ENCODE measurements around the gene TAF5L. TPM values are rescaled to one million over a fixed set of nuclear protein-coding genes. Genes with fewer than 3 reads are reported as not detected.
"Not testable (repeated sequence)": the region's sequence is repeated elsewhere in the genome, so short reads cannot be mapped to it uniquely, and the experiment has no call there.

The TAF5L gene
- total RNA-seq, 1 donor from 2014 or later, result 28.2 TPM

GRCh38 chr1:229642376-229642775 lies 16.5 kb upstream of the TAF5L start:
- no peak for DNase-seq

- DNase-seq, result no peak
These were observed 15.4 kb upstream of the TAF5L start for GRCh38 chr1:229641306-229641705.

GRCh38 chr1:229640455-229640854 lies 14.5 kb upstream of the TAF5L start:
- DNase-seq, result no peak

- no peak for DNase-seq
These were observed 11.8 kb upstream of the TAF5L start for GRCh38 chr1:229637746-229638145.

DNA sequence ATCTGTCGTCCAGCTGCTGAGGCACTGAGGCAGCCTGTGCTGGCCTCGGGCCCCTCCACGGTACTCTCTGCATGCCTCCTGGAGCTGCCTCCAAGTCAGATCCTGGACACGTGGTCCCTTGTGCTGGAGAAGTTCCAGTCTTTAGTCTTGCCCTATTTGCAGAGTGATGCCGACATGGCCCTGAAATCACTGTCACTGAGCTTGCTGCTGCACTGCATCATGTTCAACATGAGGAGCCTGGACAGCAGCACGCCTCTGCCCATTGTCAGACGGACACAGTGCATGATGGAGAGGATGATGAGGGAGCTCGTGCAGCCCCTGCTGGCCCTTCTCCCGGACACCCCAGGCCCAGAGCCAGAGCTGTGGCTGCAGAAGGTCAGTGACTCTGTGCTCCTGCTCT lies 10.1 kb upstream of the TAF5L start:
- DNase-seq, result no peak

DNA sequence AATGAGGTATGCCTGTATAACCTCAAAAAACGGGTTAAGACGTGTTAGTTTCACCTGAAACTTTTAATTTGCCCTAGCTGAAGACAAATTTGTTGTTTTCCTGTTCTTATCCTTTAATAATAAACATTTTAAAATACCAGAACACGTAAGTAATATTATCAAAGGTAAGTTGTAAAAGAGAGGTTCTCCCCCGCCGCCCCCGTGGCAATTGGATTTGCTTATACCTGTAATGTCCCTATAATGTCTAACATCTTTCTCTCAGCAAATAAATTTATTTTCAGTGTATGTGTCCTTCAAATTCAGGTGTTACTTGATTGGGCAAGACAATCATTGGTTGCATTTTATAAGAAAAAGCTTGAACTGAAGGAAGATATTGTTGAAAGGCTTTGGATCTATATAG lies 6.0 kb upstream of the TAF5L start:
- no peak for DNase-seq

- DNase-seq, result no peak
These were observed 5.2 kb upstream of the TAF5L start for GRCh38 chr1:229631148-229631547.

DNA sequence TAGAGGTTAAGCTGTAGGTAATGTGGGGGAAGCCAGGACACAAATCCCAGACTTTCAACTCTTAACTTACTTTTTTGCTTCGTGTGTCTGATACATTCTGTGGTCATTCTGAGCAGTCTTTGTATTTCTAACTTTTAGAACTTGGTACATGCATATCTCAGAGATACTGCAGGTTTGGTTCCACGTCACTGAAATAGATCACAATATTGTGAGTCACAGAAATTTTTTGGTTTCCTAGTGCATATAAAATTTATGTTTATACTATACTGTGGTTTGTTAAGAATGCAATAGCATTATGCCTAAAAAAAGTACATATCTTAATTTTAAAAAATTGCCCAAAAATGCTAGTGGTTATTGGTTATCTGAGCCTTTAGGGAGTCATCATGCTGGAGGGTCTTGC lies 3.3 kb upstream of the TAF5L start:
- no peak for DNase-seq

- DNase-seq, result no peak
These were observed 1.1 kb upstream of the TAF5L start for GRCh38 chr1:229627003-229627402.

DNA sequence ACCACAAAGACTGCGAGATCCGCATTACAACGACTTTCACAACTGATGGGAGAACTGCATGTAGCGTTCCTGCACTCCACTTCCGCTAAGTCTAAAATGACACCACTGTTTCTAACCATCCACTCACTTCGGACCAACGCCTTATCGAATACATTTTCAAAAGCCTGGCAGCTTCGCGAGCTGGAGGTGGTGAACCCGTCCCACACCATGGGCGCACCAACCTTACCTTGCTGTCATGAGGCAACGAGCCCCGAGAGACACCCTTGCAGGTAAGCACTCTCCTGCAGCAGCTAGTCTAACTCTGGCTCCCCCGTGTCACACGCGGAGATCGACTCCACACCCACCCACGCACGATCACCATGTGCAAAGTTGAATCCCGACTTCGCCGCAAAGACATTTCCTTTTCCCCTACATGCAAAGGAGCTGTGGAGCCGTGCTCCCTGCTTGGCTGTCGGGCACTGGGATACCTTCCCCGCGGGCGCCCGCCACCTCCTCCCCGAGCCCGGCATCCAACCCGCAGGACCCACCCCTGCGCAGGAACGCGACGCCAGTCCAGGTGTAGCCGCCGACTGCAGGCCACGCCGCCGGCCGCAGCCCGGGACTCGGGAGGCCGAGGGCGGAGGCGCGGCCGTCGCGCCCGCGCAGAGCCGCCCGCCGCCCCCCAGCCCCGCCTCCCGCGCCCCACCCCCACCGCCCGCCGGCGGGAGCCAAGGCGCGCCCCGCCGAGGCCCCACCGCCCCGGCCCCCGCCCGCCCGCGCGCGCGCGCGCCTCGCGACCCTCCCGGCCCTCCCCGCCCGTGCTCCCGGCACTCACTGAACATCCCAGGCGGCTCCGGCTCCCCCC lies 629 bp downstream of the TAF5L start:
- peak; percentile 46 for DNase-seq

DNA sequence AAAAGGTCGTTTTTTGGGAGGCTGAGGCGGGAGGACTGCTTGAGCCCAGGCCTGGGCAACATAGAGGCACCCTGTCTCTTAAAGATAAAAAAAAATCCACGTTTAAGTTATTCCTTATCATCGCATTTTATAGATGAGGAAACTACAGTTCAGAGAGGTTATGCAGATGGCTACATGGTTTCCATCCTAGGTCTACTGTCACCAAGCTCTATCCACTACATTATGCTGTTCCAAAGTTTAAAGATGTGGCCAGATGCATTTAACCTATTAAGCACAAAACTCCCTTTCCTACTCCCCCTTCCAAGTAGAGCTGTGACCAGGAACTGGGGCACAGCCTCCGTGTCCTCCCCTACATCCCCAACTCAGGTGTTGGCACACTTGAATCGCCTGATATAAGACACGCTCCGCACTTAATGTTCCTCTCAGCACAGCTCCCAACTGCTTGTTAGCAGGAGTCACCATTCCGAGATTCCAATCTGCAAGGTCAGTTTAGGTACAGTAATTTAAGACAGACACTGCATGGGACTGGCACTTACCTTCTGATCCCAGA lies 1.3 kb downstream of the TAF5L start:
- DNase-seq, result no peak

DNA sequence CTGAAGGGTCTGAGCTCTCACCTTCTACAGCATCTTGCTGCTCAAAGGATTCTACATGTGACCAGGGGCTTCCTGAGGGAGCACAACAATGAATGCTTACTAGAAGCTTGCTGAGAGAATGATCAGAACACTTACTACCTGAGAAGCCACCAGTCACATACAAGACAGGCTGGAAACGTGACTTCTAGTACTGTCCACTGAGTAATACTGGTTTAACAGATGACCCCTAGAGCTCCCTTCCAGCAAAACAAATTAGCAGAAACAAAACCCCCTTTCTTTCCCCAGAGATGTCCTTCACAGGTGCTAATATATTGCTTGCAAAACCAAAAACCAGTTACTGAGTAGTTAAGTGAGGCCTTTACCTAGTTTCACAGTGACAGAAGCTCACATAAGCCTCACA lies 2.1 kb downstream of the TAF5L start:
- no peak for DNase-seq

GRCh38 chr1:229623225-229623624 lies 2.7 kb downstream of the TAF5L start:
- DNase-seq, result no peak

DNA sequence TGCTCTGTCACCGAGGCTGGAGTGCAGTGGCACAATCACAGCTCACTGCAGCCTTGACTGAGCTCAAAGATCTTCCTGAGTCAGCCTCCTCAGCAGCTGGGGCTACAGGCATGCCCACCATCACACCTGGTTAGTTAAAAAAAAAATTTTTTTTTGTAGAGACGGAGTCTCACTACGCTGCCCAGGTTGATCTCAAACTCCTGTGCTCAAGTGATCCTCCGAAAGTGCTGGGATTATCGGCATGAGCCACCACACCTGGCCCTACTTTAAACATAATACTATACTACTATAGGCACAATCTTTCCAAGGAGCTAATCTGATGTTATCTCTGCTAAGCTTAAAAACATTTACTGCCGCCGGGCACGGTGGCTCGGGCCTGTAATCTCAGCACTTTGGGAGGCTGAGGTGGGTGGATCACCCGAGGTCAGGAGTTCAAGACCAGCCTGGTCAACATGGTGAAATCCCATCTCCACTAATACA lies 3.2 kb downstream of the TAF5L start:
- not testable (repeated sequence) for DNase-seq

- DNase-seq, result no peak
These were observed 4.3 kb downstream of the TAF5L start for GRCh38 chr1:229621663-229622062.

DNA sequence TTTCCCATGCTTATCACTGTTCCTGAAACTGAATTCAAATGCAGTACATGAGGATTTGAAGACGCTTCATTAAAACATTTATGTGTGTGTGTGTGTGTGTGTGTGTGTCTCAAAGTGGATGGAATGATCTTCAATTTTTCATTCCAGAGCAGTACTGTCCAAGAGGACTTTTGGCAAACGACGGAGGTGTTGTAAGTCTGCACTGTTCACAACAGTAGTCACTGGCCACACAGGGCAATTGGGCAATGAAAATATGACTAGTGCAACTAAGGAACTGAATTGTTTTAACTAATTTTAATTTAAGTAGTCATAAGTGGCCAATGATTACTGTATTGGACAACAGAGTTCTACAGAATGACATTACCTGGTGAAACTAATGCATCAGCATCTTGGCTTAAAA lies 5.0 kb downstream of the TAF5L start:
- DNase-seq, result no peak

DNA sequence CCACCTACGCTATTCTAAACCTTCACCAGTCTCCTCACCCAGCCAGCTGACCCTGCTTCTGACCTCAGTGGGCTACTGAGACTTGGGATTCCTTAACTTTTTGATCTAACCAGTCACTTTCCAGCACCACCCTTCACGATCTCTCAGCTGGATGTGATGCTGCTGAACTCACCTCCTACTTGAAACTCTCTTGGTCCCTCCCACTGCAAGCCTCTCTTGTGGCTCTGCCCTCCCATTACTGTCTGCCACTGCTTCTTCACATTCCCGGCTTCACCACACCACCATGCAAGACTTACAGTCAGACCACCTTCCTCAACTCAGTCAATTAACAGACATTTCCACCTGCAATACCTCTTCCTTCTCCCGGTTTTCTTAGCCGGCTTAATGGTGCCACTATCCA lies 6.3 kb downstream of the TAF5L start:
- no peak for DNase-seq

DNA sequence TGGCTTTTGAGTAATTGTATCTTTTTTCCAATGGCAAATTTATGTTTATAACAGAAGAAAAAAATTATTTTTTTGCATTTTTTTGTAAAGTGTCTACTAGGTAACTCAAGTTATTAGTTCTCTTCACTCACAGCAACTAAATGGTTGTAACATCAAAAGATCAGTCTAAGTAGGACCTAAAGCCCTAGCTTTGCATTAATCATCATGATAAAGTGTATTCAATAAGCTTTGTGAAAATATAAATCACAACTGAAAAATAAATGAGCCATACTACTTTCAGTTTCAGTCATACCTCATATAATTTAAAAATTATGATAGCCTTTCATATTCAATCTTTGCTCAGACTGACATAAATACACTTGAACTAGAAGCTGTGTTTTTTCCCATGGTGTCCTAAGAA lies 6.9 kb downstream of the TAF5L start:
- no peak for DNase-seq

- no peak for DNase-seq
These were observed 8.4 kb downstream of the TAF5L start for GRCh38 chr1:229617351-229618100.

DNA sequence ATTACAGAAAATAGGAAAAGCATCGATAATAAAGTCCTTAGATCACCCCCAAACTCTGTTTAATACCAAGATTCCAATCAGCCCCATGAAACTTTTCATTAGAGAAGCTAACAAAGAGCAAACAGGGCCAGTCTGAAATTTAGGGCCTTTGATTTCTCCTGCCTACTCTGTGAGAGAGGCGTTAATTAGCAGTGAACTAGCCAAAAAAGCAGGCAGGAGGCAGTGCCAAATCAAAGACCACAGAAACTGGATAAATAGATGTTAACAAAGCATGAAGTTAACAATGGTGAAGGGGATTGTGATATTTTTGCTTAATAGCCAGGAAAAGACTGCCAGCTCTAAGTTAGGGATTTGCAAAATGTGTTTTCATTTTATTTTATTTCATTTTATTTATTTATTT lies 11.2 kb downstream of the TAF5L start:
- no peak for DNase-seq

GRCh38 chr1:229613938-229614337 lies 12.0 kb downstream of the TAF5L start:
- no peak for DNase-seq

- no peak for DNase-seq
These were observed 17.3 kb downstream of the TAF5L start for GRCh38 chr1:229608590-229608989.

GRCh38 chr1:229607370-229607769 lies 18.6 kb downstream of the TAF5L start:
- DNase-seq, result no peak
